HG03103 (cell line): ENCODE measurements around the gene AGAP1.

ENCODE experiments used
- ATAC-seq: cut with Tn5 transposase; IDR thresholded peaks from one replicate; pipeline ENCODE4 v1.9.1; 2021; ENCODE audit warnings: low read depth; ENCODE audit not compliant: unreplicated experiment

Gene AGAP1

GRCh38 chr2:235921508-235922191 lies 427.8 kb downstream of the AGAP1 start:
- ATAC-seq = no peak

DNA sequence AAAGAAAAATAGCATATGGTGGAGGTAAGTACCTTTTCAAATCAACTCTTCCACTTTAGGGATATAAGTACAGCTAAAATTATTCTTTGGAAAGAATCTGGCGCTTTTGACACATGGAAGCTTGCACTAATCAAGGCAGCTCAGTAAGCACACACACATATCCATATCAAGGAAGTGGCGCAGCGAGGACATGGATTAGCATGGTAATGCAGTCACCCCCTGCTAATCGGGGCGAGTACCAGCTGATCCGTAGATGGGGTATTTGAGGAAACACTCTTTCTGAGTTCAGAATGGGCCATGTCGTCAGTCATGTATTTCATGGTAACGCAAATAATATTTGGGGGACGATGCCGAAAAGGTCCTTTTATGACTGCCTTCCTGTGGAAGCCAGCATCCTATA lies 429.0 kb downstream of the AGAP1 start:
- ATAC-seq = no peak

DNA sequence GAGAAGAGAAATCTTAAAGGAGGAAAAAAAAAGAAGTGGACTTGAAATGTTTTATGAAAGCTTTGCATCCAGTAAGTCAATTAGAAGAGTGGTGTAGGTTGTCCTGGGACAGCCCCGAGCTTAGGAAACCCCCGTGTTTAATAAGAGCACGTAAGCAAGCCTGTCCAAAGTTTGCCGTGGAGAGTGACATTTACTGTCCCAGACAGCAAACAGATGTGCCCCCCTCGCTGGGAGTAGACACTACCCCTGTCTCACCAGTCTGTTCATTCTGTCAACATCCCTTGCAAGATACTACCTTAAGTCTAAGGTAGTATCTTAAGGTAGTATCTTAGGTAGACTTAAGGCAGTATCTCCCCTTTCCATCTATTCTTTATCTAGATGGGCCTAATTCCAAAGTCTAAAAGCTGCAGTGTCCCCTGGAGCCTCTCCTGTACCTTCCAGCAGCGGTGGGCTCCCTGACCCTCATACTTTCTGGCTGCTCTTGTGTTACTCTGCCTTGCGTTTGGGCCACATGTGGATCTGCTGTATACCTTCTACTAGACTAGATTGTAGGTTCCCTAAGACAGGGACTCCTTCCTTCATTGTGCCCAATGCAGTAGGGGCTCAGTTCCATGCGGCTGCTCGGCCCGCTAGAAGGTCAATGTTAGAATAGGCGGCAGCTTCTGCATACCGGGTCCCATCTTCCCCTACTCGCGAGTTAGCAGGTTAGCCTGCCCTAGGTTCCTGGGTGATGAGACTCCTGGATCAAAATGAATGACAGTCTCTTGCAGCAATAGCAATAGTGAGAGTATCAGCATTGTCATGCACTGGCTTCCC lies 430.2 kb downstream of the AGAP1 start:
- no peak for ATAC-seq

DNA sequence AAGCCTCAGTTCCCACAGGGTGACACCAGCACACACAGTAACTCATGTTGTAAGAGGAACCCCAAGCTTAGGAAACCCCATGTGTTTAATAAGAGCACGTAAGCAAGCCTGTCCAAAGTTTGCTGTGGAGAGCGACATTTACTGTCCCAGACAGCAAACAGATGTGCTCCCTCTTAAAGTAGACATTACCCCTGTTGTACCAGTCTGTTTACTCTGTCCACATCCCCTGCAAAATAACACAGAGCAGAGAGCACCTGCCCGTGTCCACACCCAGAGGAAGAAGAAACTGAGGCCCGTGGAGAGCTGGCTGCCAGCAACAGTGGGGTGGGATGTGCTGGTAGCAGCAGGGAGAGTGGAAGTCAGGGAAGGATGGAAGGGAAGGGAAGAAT lies 430.8 kb downstream of the AGAP1 start:
- no peak for ATAC-seq

DNA sequence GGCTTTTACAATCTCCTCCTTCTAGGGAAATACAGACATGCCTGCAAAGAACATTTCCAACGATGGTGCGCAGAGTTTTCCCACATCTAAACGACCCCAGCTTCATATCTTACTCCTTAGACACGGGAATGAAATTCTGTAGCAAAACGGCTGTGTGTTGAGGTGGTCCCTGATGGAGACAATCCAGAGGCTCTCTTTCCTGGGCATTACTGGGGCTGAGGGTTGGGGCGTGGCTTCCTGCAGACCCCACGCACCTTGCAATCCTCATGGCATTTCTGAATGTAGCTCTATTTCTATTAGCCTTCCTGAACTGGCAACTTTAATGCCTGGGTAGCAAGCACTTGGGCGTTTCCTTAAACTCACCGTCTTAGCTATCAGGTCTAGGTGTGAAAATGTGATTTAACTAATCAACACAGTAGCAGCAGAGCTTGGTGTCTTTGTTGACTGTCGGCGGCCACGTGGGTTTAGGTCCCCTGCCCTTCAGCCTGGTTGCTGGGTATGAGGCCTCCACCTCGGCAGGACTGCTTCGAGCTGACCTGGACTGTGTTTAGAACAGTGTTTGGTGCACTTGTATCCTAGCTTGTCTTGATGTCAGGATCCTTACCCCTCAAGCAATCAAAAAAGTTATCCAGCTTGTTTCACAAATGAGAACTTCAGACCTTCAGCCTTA lies 431.5 kb downstream of the AGAP1 start:
- ATAC-seq = no peak

GRCh38 chr2:235926229-235926628 lies 432.4 kb downstream of the AGAP1 start:
- no peak for ATAC-seq

- no peak for ATAC-seq
Measured at GRCh38 chr2:235928751-235929370, 435.0 kb downstream of the AGAP1 start.

DNA sequence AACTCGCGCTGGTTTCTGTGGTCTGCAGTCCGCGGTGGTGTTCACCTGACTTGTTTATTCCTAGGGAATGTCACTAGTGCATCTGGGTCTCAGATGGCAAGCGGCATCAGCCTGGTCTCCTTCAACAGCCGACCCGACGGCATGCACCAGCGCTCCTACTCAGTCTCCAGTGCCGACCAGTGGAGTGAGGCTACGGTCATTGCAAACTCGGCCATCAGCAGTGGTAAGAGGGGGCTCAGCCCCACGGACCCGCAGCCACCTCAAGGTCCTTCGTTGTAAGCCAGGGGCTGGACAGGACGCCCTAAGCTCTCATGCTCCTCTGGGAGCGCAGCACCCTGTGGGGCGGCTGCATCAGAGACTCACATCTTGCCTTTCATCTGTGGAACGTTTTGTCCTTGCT lies 436.9 kb downstream of the AGAP1 start:
- ATAC-seq = no peak

GRCh38 chr2:235931676-235932075 lies 437.8 kb downstream of the AGAP1 start:
- no peak for ATAC-seq

GRCh38 chr2:235934059-235934773 lies 440.4 kb downstream of the AGAP1 start:
- ATAC-seq = no peak

DNA sequence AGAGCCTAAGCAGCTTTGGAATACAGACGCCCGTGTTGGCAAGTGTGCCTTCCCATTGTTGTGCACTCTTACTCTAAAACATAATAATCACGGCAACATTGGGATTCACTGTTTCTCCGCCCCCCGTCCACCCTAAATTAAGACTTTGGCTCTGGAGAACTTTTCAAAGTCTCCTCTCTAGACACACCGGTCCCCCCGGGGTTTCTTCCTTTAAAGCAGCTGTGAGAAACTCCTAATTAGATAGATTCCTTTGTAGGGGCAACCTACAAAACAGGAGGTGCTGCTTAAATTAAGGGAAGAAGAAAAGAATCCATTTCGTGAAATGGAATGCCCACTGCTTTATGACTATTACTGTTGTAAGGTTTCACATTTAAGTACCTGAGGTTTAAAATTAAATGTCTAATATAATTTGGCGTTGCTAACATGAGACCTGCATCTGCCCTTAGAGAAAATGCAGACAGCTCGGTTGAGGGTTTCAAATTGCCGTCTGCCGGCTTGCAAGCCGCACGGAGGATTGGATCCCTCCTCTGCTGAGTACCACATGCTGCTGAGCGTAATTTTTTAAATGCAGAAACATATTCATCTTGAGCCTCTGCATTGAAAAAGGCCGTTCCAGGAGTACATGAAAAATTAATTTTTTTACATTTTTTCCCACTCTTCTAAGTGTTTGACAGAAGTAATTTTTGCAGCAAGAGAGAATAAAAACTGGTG lies 441.1 kb downstream of the AGAP1 start:
- no peak for ATAC-seq

DNA sequence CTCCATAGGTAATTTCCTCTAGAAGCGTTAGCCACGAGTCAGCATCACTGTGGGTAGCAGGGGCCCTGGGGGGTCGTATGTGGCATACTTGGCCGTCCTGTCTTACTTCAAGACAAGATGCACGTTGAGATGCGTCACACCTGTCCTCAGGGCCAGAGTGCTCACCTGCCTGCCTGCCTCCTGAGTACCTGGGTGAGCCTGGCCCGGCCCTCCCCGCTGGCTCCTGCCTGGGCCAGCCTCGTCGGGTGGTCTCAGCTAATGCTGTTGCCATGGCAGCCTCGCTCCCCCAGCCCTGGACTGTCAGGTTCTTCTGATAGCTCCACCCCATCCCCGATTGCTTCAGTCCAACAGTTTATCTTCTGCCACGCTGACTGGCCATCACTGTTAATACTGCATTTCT lies 441.9 kb downstream of the AGAP1 start:
- no peak for ATAC-seq

DNA sequence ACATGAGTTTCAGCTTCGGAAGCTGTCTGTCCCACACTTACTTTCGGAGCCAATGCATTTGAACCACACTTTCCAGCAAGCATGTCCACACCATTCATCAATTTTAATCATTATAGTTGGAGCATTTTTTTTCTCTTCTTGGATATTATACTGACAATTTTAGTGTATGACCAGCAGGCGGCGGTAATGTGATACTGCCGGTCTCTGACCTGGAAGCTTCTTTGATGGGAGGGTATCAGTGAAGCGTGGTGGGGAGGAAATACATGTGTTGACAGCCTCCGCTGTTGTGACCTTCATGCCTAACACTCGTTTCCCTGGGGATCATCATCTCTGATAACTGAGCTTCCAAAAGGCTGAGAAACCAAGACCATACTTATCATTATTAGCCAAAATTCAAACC lies 442.6 kb downstream of the AGAP1 start:
- ATAC-seq = no peak

GRCh38 chr2:235937087-235937486 lies 443.2 kb downstream of the AGAP1 start:
- ATAC-seq = no peak

DNA sequence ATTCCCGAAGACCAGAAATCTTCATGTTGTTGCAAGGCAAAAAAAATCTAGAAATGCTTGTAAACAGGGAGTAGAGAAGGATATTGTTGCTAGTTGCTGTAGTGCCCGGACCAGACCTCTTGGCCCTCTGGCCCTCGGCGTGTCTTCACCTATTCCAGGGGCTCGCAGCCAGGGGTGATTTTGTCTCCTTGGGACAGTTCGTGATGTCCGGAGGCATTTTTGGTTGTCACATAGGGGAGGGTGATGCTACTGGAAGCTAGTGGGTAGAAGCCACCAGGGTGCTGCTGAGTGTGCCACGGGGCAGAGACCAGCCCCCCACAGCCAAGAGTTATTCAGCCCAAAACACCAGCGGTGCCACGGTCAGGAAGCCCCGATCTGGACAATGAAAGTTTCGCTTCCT lies 443.7 kb downstream of the AGAP1 start:
- ATAC-seq = no peak

- no peak for ATAC-seq
Measured at GRCh38 chr2:235937936-235938335, 444.1 kb downstream of the AGAP1 start.

- ATAC-seq = no peak
Measured at GRCh38 chr2:235938611-235939010, 444.8 kb downstream of the AGAP1 start.

GRCh38 chr2:235939471-235939870 lies 445.6 kb downstream of the AGAP1 start:
- no peak for ATAC-seq

DNA sequence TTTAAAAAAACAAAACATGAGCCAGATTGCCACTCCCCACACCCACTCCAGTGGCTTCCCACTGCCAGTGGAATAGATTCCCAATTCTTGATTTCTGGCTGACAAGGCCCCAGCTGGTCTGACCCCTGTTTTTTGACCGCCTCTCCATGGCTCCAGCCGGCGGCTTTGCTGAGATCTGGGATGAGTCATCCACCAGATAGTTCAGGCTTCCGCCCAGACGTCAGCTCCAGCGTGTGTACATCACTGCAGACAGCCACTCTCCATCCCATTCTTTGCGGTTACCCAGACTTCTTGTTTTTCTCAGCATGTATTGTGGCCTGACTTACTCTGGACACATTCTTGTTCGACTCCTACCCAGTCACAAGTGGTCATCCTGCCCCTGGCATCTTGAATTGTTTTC lies 446.5 kb downstream of the AGAP1 start:
- ATAC-seq = no peak

GRCh38 chr2:235944591-235944990 lies 450.7 kb downstream of the AGAP1 start:
- ATAC-seq = no peak
